Glomerular visceral epithelial cell (primary cell): ENCODE data around the gene TSPYL1.

ENCODE experiments used
- DNase-seq: peaks from one replicate; pipeline ENCODE4 v3.0.0-alpha.2; 2016; ENCODE audit errors: extremely low spot score

Gene TSPYL1

GRCh38 chr6:116263353-116263752 is 16.4 kb downstream of the TSPYL1 start:
- no peak for DNase-seq

- no peak for DNase-seq
Measured at GRCh38 chr6:116258520-116258919, 21.2 kb downstream of the TSPYL1 start.

- DNase-seq, result no peak
Measured at GRCh38 chr6:116256694-116257093, 23.0 kb downstream of the TSPYL1 start.

- DNase-seq, result no peak
Measured at GRCh38 chr6:116255246-116255800, 24.4 kb downstream of the TSPYL1 start.

- DNase-seq, result no peak
Measured at GRCh38 chr6:116254297-116255056, 25.3 kb downstream of the TSPYL1 start.

- DNase-seq, result peak; percentile 95
Measured at GRCh38 chr6:116253505-116254296, 26.0 kb downstream of the TSPYL1 start, which contains the start of gene TSPYL4. Gene TSPYL4, minus strand, starts transcription at chr6:116254075. Its CDS starts 67 bp downstream, at chr6:116254008.

- DNase-seq, result no peak
Measured at GRCh38 chr6:116253188-116253504, 26.6 kb downstream of the TSPYL1 start.

GRCh38 chr6:116251568-116252384 is 28.0 kb downstream of the TSPYL1 start:
- DNase-seq, result peak; percentile 39

GRCh38 chr6:116248577-116248976 is 31.2 kb downstream of the TSPYL1 start:
- no peak for DNase-seq

- no peak for DNase-seq
Measured at GRCh38 chr6:116247285-116247684, 32.4 kb downstream of the TSPYL1 start.

GRCh38 chr6:116246089-116246488 is 33.6 kb downstream of the TSPYL1 start:
- DNase-seq, result no peak

GRCh38 chr6:116244284-116244683 is 35.4 kb downstream of the TSPYL1 start:
- no peak for DNase-seq

GRCh38 chr6:116239856-116240255 is 39.9 kb downstream of the TSPYL1 start:
- no peak for DNase-seq

- DNase-seq, result no peak
Measured at GRCh38 chr6:116239256-116239655, 40.5 kb downstream of the TSPYL1 start.

GRCh38 chr6:116238083-116238482 is 41.6 kb downstream of the TSPYL1 start:
- no peak for DNase-seq

GRCh38 chr6:116234689-116235088 is 45.0 kb downstream of the TSPYL1 start:
- no peak for DNase-seq

- no peak for DNase-seq
Measured at GRCh38 chr6:116229287-116229913, 50.3 kb downstream of the TSPYL1 start.
